HepG2 (cell line): ENCODE data around the gene EPC1.

Source experiments
- DMAP1 ChIP-seq: IDR thresholded peaks from 2 replicates; pipeline ENCODE4 v1.6.1; 2016
- EP300 ChIP-seq, 3 experiments: sonication (generic) in 1 of 3; formaldehyde crosslinking in 1 of 3; IDR thresholded peaks; 2 replicates each; pipeline versions ENCODE4 v1.5.1 to v1.6.1; 2011 to 2020; ENCODE audit warnings: low read depth in 2 of 3, low read length in 2 of 3, borderline replicate concordance in 1 of 3, improper control_type of control experiment in 1 of 3, mild to moderate bottlenecking in 1 of 3, missing genetic modification reagents in 1 of 3, moderate library complexity in 1 of 3
- FOXA1 ChIP-seq, 2 experiments: fragments of 450-650 bp in 1 of 2; sonication (generic) in 1 of 2; formaldehyde crosslinking in 1 of 2; IDR thresholded peaks; 2 replicates each; pipeline versions ENCODE4 v1.4.0 to v1.6.1; 2016 to 2020; ENCODE audit warnings: missing genetic modification reagents in 1 of 2
- FOXM1 ChIP-seq: sonication (generic); formaldehyde crosslinking; IDR thresholded peaks from 2 replicates; pipeline ENCODE4 v1.5.0; 2020; ENCODE audit warnings: missing genetic modification reagents
- NR2F2 ChIP-seq: IDR thresholded peaks from 2 replicates; pipeline ENCODE4 v1.6.1; 2012; ENCODE audit warnings: low read depth, inconsistent platforms, borderline replicate concordance
- ZBTB20 ChIP-seq: sonication (generic); formaldehyde crosslinking; IDR thresholded peaks from 2 replicates; pipeline ENCODE4 v1.8.1; 2023; ENCODE audit warnings: missing genetic modification reagents, low read depth, mild to moderate bottlenecking, borderline replicate concordance
- TF ChIP-seq, protein P1 (sequence below): sonication (generic); formaldehyde crosslinking; IDR thresholded peaks from 2 replicates; pipeline ENCODE4 v1.5.0; 2020; ENCODE audit warnings: mild to moderate bottlenecking, missing genetic modification reagents, moderate library complexity
- TF ChIP-seq, protein P2 (sequence below): fragments of 450-650 bp; IDR thresholded peaks from 2 replicates; pipeline ENCODE4 v1.6.1; 2017; ENCODE audit warnings: mild to moderate bottlenecking
- TF ChIP-seq, protein P3 (sequence below): sonication (generic); formaldehyde crosslinking; conservative IDR thresholded peaks from 2 replicates; pipeline ENCODE4 v1.5.0; 2020; ENCODE audit warnings: missing genetic modification reagents

DNA sequence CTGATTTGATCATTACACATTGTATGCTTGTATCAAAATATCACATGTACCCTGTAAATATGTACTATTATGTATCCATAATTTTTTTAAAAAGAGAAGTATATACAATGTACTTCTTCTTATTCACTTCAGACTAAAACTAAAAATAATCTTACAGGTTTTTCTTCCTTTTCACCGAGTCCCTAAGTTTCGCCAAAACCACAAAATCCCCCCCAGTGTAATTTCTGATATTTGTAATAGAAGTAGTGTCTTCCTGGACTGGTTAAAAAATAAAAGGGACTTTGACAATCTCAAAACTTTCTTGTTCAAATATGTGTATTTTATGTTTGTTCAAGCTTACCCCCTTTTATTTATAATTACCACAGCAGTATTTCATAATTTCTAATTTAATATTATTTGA lies 23.9 kb downstream of the EPC1 start:
- TF ChIP-seq ZBTB20 (CRISPR knock-in tag) (no peak), EP300 (IDR thresholded peaks at IDR 0.05; ENCODE audit: low read depth in 2 of 2, low read length in 2 of 2) (no peak), EP300 (CRISPR knock-in tag; IDR thresholded peaks at IDR 0.05; ENCODE audit: borderline replicate concordance) (no peak), DMAP1 (no peak), FOXA1 (IDR thresholded peaks at IDR 0.05) (no peak), FOXA1 (CRISPR knock-in tag; IDR thresholded peaks at IDR 0.05) (no peak), FOXM1 (CRISPR knock-in tag) (no peak), NR2F2 (no peak)
- TF ChIP-seq, protein P1, sequence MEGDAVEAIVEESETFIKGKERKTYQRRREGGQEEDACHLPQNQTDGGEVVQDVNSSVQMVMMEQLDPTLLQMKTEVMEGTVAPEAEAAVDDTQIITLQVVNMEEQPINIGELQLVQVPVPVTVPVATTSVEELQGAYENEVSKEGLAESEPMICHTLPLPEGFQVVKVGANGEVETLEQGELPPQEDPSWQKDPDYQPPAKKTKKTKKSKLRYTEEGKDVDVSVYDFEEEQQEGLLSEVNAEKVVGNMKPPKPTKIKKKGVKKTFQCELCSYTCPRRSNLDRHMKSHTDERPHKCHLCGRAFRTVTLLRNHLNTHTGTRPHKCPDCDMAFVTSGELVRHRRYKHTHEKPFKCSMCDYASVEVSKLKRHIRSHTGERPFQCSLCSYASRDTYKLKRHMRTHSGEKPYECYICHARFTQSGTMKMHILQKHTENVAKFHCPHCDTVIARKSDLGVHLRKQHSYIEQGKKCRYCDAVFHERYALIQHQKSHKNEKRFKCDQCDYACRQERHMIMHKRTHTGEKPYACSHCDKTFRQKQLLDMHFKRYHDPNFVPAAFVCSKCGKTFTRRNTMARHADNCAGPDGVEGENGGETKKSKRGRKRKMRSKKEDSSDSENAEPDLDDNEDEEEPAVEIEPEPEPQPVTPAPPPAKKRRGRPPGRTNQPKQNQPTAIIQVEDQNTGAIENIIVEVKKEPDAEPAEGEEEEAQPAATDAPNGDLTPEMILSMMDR (CRISPR knock-in tag), result no peak
- TF ChIP-seq, protein P2, sequence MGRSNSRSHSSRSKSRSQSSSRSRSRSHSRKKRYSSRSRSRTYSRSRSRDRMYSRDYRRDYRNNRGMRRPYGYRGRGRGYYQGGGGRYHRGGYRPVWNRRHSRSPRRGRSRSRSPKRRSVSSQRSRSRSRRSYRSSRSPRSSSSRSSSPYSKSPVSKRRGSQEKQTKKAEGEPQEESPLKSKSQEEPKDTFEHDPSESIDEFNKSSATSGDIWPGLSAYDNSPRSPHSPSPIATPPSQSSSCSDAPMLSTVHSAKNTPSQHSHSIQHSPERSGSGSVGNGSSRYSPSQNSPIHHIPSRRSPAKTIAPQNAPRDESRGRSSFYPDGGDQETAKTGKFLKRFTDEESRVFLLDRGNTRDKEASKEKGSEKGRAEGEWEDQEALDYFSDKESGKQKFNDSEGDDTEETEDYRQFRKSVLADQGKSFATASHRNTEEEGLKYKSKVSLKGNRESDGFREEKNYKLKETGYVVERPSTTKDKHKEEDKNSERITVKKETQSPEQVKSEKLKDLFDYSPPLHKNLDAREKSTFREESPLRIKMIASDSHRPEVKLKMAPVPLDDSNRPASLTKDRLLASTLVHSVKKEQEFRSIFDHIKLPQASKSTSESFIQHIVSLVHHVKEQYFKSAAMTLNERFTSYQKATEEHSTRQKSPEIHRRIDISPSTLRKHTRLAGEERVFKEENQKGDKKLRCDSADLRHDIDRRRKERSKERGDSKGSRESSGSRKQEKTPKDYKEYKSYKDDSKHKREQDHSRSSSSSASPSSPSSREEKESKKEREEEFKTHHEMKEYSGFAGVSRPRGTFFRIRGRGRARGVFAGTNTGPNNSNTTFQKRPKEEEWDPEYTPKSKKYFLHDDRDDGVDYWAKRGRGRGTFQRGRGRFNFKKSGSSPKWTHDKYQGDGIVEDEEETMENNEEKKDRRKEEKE, result no peak
- TF ChIP-seq, protein P3, sequence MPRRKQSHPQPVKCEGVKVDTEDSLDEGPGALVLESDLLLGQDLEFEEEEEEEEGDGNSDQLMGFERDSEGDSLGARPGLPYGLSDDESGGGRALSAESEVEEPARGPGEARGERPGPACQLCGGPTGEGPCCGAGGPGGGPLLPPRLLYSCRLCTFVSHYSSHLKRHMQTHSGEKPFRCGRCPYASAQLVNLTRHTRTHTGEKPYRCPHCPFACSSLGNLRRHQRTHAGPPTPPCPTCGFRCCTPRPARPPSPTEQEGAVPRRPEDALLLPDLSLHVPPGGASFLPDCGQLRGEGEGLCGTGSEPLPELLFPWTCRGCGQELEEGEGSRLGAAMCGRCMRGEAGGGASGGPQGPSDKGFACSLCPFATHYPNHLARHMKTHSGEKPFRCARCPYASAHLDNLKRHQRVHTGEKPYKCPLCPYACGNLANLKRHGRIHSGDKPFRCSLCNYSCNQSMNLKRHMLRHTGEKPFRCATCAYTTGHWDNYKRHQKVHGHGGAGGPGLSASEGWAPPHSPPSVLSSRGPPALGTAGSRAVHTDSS (CRISPR knock-in tag), result no peak
